Measurements from ENCODE around the gene TMEM150C.

GRCh38 chr4:82551734-82552133 is 10.1 kb downstream of the TMEM150C start:
- TF ChIP-seq, protein P1, sequence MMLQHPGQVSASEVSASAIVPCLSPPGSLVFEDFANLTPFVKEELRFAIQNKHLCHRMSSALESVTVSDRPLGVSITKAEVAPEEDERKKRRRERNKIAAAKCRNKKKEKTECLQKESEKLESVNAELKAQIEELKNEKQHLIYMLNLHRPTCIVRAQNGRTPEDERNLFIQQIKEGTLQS (CRISPR knock-in tag; conservative IDR thresholded peaks at IDR 0.05): no peak
- TF ChIP-seq TP53 (CRISPR knock-in tag; IDR thresholded peaks at IDR 0.05): no peak
- no peak for TF ChIP-seq CTCF (IDR thresholded peaks at IDR 0.05)
- TF ChIP-seq ZNF423 (CRISPR knock-in tag; IDR thresholded peaks at IDR 0.05): no peak
- TF ChIP-seq, protein P2, sequence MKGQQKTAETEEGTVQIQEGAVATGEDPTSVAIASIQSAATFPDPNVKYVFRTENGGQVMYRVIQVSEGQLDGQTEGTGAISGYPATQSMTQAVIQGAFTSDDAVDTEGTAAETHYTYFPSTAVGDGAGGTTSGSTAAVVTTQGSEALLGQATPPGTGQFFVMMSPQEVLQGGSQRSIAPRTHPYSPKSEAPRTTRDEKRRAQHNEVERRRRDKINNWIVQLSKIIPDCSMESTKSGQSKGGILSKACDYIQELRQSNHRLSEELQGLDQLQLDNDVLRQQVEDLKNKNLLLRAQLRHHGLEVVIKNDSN (CRISPR knock-in tag; IDR thresholded peaks at IDR 0.05): no peak
- TF ChIP-seq, protein P3, sequence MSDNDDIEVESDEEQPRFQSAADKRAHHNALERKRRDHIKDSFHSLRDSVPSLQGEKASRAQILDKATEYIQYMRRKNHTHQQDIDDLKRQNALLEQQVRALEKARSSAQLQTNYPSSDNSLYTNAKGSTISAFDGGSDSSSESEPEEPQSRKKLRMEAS (CRISPR knock-in tag; IDR thresholded peaks at IDR 0.05): no peak
- no peak for TF ChIP-seq PREB (CRISPR knock-in tag; IDR thresholded peaks at IDR 0.05; ENCODE audit: borderline replicate concordance)
- TF ChIP-seq, protein P4, sequence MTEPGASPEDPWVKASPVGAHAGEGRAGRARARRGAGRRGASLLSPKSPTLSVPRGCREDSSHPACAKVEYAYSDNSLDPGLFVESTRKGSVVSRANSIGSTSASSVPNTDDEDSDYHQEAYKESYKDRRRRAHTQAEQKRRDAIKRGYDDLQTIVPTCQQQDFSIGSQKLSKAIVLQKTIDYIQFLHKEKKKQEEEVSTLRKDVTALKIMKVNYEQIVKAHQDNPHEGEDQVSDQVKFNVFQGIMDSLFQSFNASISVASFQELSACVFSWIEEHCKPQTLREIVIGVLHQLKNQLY (CRISPR knock-in tag; IDR thresholded peaks at IDR 0.05): no peak
- TF ChIP-seq PRRX2 (CRISPR knock-in tag; IDR thresholded peaks at IDR 0.05): no peak
- TF ChIP-seq, protein P5, sequence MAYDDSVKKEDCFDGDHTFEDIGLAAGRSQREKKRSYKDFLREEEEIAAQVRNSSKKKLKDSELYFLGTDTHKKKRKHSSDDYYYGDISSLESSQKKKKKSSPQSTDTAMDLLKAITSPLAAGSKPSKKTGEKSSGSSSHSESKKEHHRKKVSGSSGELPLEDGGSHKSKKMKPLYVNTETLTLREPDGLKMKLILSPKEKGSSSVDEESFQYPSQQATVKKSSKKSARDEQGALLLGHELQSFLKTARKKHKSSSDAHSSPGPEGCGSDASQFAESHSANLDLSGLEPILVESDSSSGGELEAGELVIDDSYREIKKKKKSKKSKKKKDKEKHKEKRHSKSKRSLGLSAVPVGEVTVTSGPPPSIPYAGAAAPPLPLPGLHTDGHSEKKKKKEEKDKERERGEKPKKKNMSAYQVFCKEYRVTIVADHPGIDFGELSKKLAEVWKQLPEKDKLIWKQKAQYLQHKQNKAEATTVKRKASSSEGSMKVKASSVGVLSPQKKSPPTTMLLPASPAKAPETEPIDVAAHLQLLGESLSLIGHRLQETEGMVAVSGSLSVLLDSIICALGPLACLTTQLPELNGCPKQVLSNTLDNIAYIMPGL (CRISPR knock-in tag; IDR thresholded peaks at IDR 0.05): no peak
- TF ChIP-seq ZBTB43 (CRISPR knock-in tag; IDR thresholded peaks at IDR 0.05): no peak
- no peak for TF ChIP-seq ZNF232 (CRISPR knock-in tag; IDR thresholded peaks at IDR 0.05)
- no peak for TF ChIP-seq ZNF121 (CRISPR knock-in tag; IDR thresholded peaks at IDR 0.05)
- no peak for TF ChIP-seq ELF4 (CRISPR knock-in tag; IDR thresholded peaks at IDR 0.05; ENCODE audit: low read depth)

All from WTC11 (cell line).